ENCODE results near the gene IL31.

Gene IL31

GRCh38 chr12:122203301-122204166 is 29.5 kb upstream of the IL31 start, which contains the start of gene B3GNT4 (continued):
- TF ChIP-seq ZNF518A (tag by site-specific recombination; conservative IDR thresholded peaks at IDR 0.05; ENCODE audit: low read depth) (no peak), ZFP69B (tag by site-specific recombination; IDR thresholded peaks at IDR 0.05) (no peak), ZNF350 (tag by site-specific recombination; IDR thresholded peaks at IDR 0.05) (no peak), ZBTB8A (tag by site-specific recombination; IDR thresholded peaks at IDR 0.05) (no peak), EGR2 (tag by site-specific recombination; IDR thresholded peaks at IDR 0.05; ENCODE audit: low read depth) (peak; percentile 83), TCF7L2 (IDR thresholded peaks at IDR 0.05; ENCODE audit: borderline replicate concordance, low read depth, low read length) (no peak), ZNF138 (tag by site-specific recombination; IDR thresholded peaks at IDR 0.05; ENCODE audit: borderline replicate concordance) (no peak), ZNF146 (tag by site-specific recombination; IDR thresholded peaks at IDR 0.05) (no peak), ZNF148 (tag by site-specific recombination; IDR thresholded peaks at IDR 0.05; ENCODE audit: borderline replicate concordance) (no peak), ZNF433 (tag by site-specific recombination; IDR thresholded peaks at IDR 0.05; ENCODE audit: low read depth) (no peak), SP2 (tag by site-specific recombination; IDR thresholded peaks at IDR 0.05) (peak; percentile 78), ZFHX2 (tag by site-specific recombination; conservative IDR thresholded peaks at IDR 0.05) (peak; percentile 97), ZNF654 (tag by site-specific recombination; IDR thresholded peaks at IDR 0.05; ENCODE audit: low read depth) (no peak), ZNF473 (tag by site-specific recombination; IDR thresholded peaks at IDR 0.05) (no peak), ZNF426 (tag by site-specific recombination; IDR thresholded peaks at IDR 0.05) (no peak), ZNF239 (tag by site-specific recombination; IDR thresholded peaks at IDR 0.05) (no peak), ZNF785 (tag by site-specific recombination; IDR thresholded peaks at IDR 0.05) (no peak), ZNF624 (tag by site-specific recombination; IDR thresholded peaks at IDR 0.05) (no peak), ZNF292 (tag by site-specific recombination; IDR thresholded peaks at IDR 0.05; ENCODE audit: borderline replicate concordance, low read depth) (no peak), ZNF548 (tag by site-specific recombination; IDR thresholded peaks at IDR 0.05) (no peak), ZBTB17 (tag by site-specific recombination; IDR thresholded peaks at IDR 0.05) (peak; percentile 88), ZNF214 (tag by site-specific recombination; IDR thresholded peaks at IDR 0.05; ENCODE audit: borderline replicate concordance) (no peak), ZNF248 (tag by site-specific recombination; IDR thresholded peaks at IDR 0.05) (no peak), HOXC10 (CRISPR knock-in tag; IDR thresholded peaks at IDR 0.05) (no peak), ZNF140 (tag by site-specific recombination; IDR thresholded peaks at IDR 0.05) (no peak), ZXDB (tag by site-specific recombination; IDR thresholded peaks at IDR 0.05) (no peak)
- TF ChIP-seq, protein P1, sequence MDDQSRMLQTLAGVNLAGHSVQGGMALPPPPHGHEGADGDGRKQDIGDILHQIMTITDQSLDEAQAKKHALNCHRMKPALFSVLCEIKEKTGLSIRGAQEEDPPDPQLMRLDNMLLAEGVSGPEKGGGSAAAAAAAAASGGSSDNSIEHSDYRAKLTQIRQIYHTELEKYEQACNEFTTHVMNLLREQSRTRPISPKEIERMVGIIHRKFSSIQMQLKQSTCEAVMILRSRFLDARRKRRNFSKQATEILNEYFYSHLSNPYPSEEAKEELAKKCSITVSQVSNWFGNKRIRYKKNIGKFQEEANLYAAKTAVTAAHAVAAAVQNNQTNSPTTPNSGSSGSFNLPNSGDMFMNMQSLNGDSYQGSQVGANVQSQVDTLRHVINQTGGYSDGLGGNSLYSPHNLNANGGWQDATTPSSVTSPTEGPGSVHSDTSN (CRISPR knock-in tag; IDR thresholded peaks at IDR 0.05) = no peak
- TF ChIP-seq, protein P2, sequence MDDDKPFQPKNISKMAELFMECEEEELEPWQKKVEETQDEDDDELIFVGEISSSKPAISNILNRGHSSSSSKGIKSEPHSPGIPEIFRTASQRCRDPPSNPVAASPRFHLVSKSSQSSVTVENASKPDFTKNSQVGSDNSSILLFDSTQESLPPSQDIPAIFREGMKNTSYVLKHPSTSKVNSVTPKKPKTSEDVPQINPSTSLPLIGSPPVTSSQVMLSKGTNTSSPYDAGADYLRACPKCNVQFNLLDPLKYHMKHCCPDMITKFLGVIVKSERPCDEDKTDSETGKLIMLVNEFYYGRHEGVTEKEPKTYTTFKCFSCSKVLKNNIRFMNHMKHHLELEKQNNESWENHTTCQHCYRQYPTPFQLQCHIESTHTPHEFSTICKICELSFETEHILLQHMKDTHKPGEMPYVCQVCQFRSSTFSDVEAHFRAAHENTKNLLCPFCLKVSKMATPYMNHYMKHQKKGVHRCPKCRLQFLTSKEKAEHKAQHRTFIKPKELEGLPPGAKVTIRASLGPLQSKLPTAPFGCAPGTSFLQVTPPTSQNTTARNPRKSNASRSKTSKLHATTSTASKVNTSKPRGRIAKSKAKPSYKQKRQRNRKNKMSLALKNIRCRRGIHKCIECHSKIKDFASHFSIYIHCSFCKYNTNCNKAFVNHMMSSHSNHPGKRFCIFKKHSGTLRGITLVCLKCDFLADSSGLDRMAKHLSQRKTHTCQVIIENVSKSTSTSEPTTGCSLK (tag by site-specific recombination; IDR thresholded peaks at IDR 0.05) = no peak
